ENCODE results near the gene ZNF710.

DNA sequence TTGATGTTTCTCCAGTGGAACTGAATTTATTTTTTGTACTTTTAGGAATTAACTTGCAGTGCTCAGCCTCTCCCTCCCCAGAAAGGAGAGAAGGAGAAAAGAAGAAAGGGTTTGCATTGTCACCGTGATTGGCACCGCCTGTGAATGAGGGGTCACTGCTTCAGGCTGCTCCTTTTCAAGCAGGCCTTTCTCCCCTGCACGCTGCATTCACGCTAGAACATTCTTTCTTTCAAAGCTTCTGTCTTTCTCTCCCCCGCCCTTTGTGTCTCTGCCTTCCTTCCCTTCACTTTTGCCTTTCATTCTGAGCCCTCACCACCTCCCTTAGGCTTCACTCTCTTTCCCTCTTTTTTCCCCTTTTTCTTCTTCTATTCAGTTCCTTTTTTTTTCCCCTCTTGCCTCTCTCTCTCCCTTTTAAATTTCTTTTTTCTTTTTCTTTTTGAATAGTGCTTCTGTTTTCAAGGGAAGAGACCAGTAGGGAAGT is 42.4 kb downstream of the ZNF710 start:
- TF ChIP-seq SMC3 (IDR thresholded peaks at IDR 0.05; ENCODE audit: low read depth, low read length) (no peak), POLR2AphosphoS5 (IDR thresholded peaks at IDR 0.05; ENCODE audit: low read depth, low read length) (no peak), JUND (IDR thresholded peaks at IDR 0.05) (no peak), EZH2phosphoT487 (IDR thresholded peaks at IDR 0.05; ENCODE audit: borderline replicate concordance, low read depth) (no peak), GATA2 (CRISPR knock-in tag; IDR thresholded peaks at IDR 0.05) (no peak), CHD2 (IDR thresholded peaks at IDR 0.05; ENCODE audit: low read length, partially characterized antibody) (no peak), TCF12 (IDR thresholded peaks at IDR 0.05) (no peak), EP300 (IDR thresholded peaks at IDR 0.05; ENCODE audit: borderline replicate concordance in 1 of 2, low read depth in 1 of 2, low read length in 1 of 2) (no peak), TAF1 (IDR thresholded peaks at IDR 0.05; ENCODE audit: borderline replicate concordance, low read depth, low read length) (no peak)
- TF ChIP-seq, protein P1, sequence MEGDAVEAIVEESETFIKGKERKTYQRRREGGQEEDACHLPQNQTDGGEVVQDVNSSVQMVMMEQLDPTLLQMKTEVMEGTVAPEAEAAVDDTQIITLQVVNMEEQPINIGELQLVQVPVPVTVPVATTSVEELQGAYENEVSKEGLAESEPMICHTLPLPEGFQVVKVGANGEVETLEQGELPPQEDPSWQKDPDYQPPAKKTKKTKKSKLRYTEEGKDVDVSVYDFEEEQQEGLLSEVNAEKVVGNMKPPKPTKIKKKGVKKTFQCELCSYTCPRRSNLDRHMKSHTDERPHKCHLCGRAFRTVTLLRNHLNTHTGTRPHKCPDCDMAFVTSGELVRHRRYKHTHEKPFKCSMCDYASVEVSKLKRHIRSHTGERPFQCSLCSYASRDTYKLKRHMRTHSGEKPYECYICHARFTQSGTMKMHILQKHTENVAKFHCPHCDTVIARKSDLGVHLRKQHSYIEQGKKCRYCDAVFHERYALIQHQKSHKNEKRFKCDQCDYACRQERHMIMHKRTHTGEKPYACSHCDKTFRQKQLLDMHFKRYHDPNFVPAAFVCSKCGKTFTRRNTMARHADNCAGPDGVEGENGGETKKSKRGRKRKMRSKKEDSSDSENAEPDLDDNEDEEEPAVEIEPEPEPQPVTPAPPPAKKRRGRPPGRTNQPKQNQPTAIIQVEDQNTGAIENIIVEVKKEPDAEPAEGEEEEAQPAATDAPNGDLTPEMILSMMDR (IDR thresholded peaks at IDR 0.05) = no peak
- TF ChIP-seq, protein P2, sequence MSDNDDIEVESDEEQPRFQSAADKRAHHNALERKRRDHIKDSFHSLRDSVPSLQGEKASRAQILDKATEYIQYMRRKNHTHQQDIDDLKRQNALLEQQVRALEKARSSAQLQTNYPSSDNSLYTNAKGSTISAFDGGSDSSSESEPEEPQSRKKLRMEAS (IDR thresholded peaks at IDR 0.05; ENCODE audit: low read depth) = no peak
- TF ChIP-seq, protein P3, sequence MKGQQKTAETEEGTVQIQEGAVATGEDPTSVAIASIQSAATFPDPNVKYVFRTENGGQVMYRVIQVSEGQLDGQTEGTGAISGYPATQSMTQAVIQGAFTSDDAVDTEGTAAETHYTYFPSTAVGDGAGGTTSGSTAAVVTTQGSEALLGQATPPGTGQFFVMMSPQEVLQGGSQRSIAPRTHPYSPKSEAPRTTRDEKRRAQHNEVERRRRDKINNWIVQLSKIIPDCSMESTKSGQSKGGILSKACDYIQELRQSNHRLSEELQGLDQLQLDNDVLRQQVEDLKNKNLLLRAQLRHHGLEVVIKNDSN (IDR thresholded peaks at IDR 0.05; ENCODE audit: borderline replicate concordance, low read depth) = no peak
- TF ChIP-seq, protein P4, sequence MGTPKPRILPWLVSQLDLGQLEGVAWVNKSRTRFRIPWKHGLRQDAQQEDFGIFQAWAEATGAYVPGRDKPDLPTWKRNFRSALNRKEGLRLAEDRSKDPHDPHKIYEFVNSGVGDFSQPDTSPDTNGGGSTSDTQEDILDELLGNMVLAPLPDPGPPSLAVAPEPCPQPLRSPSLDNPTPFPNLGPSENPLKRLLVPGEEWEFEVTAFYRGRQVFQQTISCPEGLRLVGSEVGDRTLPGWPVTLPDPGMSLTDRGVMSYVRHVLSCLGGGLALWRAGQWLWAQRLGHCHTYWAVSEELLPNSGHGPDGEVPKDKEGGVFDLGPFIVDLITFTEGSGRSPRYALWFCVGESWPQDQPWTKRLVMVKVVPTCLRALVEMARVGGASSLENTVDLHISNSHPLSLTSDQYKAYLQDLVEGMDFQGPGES (IDR thresholded peaks at IDR 0.05; ENCODE audit: low read depth, low read length) = no peak
